ENCODE data around the gene SPDYE6.

DNA sequence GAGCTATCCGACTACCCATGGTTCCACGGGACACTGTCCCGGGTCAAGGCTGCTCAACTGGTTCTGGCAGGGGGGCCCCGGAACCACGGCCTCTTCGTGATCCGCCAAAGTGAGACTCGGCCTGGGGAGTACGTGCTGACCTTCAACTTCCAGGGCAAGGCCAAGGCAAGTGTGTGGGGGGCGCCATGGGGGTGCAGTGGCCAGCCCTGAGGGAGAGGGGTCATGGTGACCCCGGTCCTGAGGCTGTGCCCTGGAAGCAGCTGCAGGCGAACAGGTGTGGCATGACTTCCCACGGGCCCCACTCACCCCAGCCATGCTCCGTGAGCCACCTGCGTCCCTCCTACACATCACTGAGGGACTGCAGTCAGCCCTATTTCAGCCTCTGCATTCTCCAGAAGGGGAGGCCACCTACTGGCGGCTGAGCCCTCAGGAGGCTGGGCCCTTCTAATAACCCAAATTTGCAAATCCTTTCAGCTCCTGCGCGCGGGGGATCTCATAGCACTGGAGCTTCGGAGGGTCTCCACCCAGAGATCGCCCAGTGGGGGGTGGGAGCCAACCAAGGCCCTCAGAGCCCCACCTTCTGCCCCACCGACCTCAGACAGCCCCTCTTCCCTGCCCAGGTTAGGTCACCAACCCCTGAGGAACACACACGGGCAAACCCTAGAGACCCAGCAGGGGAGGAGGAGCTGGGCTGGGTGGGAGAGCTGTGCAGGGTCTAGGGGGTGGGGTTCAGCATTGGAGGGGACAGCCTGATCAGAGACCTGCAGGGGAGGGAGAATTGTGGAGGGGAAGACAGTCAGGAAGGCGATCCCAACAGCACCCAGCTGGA lies 38.8 kb downstream of the SPDYE6 start:
- TF ChIP-seq FOXP2 (optimal IDR thresholded peaks at IDR 0.05; ENCODE audit: borderline replicate concordance, extremely low read depth, extremely low read length, insufficient read depth) (no peak), TAF1 (IDR thresholded peaks at IDR 0.05; ENCODE audit: borderline replicate concordance, insufficient read depth, low read length) (no peak), POLR2AphosphoS5 (IDR thresholded peaks at IDR 0.05; ENCODE audit: low read depth, low read length) (no peak), SIN3A (IDR thresholded peaks at IDR 0.05; ENCODE audit: borderline replicate concordance, insufficient read depth, low read length) (no peak)
- TF ChIP-seq, protein P1, sequence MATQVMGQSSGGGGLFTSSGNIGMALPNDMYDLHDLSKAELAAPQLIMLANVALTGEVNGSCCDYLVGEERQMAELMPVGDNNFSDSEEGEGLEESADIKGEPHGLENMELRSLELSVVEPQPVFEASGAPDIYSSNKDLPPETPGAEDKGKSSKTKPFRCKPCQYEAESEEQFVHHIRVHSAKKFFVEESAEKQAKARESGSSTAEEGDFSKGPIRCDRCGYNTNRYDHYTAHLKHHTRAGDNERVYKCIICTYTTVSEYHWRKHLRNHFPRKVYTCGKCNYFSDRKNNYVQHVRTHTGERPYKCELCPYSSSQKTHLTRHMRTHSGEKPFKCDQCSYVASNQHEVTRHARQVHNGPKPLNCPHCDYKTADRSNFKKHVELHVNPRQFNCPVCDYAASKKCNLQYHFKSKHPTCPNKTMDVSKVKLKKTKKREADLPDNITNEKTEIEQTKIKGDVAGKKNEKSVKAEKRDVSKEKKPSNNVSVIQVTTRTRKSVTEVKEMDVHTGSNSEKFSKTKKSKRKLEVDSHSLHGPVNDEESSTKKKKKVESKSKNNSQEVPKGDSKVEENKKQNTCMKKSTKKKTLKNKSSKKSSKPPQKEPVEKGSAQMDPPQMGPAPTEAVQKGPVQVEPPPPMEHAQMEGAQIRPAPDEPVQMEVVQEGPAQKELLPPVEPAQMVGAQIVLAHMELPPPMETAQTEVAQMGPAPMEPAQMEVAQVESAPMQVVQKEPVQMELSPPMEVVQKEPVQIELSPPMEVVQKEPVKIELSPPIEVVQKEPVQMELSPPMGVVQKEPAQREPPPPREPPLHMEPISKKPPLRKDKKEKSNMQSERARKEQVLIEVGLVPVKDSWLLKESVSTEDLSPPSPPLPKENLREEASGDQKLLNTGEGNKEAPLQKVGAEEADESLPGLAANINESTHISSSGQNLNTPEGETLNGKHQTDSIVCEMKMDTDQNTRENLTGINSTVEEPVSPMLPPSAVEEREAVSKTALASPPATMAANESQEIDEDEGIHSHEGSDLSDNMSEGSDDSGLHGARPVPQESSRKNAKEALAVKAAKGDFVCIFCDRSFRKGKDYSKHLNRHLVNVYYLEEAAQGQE (IDR thresholded peaks at IDR 0.05; ENCODE audit: insufficient read depth in 1 of 2, low read depth in 2 of 2, low read length in 2 of 2) = no peak

Data from PFSK-1 (cell line).